BJ (cell line): ENCODE measurements around the gene PCDH11X. TPM values are rescaled to one million over a fixed set of nuclear protein-coding genes. Genes with fewer than 3 reads are reported as not detected.
"Not testable (repeated sequence)": the region's sequence is repeated elsewhere in the genome, so short reads cannot be mapped to it uniquely, and the experiment has no call there.

Source experiments
- CTCF ChIA-PET: fragments of 350-600 bp; formaldehyde crosslinking; extraction: SDS; loops from one replicate; lab custom pipeline; 2021; ENCODE audit warnings: antibody characterized with exemption, inconsistent platforms; lab: Yijun Ruan, JAX
- POLR2A ChIA-PET: fragments of 300-600 bp; sonication (Branson Sonifier 250); formaldehyde crosslinking; extraction: SDS; loops from one replicate; lab custom pipeline; 2021; ENCODE audit warnings: antibody characterized with exemption; lab: Charles Lee
- DNase-seq: peaks from one replicate; pipeline ENCODE4 v3.0.0-alpha.2; 2011; ENCODE audit warnings: low read depth
- H3K27me3 ChIP-seq: 2 replicates; pipeline ENCODE4 v1.6.0; 2011; ENCODE audit warnings: low read length; ENCODE audit not compliant: control insufficient read depth, insufficient read depth
- H3K36me3 ChIP-seq: 2 replicates; pipeline ENCODE4 v1.5.1; 2011; ENCODE audit warnings: low read length; ENCODE audit not compliant: control insufficient read depth, insufficient read depth
- H3K4me3 ChIP-seq: 2 replicates; pipeline ENCODE4 v1.5.1; 2011; ENCODE audit warnings: low read depth, mild to moderate bottlenecking, control low read depth, low read length
- polyA minus RNA-seq: library from RNA; depleted of rRNA, polyadenylated mRNA; stranded (reverse); fragments of >200 nt; gene quantifications from 2 replicates; pipeline ENCODE4 v1.2.3, GENCODE V29; 2011; rRNA and poly(A)+ RNA removed
- polyA plus RNA-seq: library from polyadenylated mRNA; depleted of rRNA; stranded (reverse); fragments of >200 nt; gene quantifications from 2 replicates; pipeline ENCODE4 v1.2.3, GENCODE V29; 2011; rRNA removed

The PCDH11X gene, protein sequence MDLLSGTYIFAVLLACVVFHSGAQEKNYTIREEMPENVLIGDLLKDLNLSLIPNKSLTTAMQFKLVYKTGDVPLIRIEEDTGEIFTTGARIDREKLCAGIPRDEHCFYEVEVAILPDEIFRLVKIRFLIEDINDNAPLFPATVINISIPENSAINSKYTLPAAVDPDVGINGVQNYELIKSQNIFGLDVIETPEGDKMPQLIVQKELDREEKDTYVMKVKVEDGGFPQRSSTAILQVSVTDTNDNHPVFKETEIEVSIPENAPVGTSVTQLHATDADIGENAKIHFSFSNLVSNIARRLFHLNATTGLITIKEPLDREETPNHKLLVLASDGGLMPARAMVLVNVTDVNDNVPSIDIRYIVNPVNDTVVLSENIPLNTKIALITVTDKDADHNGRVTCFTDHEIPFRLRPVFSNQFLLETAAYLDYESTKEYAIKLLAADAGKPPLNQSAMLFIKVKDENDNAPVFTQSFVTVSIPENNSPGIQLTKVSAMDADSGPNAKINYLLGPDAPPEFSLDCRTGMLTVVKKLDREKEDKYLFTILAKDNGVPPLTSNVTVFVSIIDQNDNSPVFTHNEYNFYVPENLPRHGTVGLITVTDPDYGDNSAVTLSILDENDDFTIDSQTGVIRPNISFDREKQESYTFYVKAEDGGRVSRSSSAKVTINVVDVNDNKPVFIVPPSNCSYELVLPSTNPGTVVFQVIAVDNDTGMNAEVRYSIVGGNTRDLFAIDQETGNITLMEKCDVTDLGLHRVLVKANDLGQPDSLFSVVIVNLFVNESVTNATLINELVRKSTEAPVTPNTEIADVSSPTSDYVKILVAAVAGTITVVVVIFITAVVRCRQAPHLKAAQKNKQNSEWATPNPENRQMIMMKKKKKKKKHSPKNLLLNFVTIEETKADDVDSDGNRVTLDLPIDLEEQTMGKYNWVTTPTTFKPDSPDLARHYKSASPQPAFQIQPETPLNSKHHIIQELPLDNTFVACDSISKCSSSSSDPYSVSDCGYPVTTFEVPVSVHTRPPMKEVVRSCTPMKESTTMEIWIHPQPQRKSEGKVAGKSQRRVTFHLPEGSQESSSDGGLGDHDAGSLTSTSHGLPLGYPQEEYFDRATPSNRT (N-terminal part only)
- not detected in 2 replicates for polyA plus RNA-seq
- not detected in 2 replicates for polyA minus RNA-seq

DNA sequence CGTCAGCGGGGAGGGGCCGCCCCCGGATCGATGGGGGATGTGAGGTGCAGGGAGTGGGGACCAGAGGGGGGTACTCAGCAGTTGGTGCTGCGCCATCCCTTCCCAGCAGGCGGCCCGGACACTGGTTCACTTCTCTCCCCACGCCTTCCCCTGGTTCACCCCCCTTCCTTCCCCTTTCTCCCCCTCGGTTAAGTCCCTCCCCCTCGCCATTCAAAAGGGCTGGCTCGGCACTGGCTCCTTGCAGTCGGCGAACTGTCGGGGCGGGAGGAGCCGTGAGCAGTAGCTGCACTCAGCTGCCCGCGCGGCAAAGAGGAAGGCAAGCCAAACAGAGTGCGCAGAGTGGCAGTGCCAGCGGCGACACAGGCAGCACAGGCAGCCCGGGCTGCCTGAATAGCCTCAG lies at the start of gene PCDH11X:
PCDH11X (plus strand) TSS at position 241 of the 400 bp plus-strand sequence. CDS start 56,130 bp downstream, outside the sequence.
- H3K4me3 ChIP-seq, DNase-seq, POLR2A ChIA-PET, H3K36me3 ChIP-seq, CTCF ChIA-PET, H3K27me3 ChIP-seq: not testable (repeated sequence)

DNA sequence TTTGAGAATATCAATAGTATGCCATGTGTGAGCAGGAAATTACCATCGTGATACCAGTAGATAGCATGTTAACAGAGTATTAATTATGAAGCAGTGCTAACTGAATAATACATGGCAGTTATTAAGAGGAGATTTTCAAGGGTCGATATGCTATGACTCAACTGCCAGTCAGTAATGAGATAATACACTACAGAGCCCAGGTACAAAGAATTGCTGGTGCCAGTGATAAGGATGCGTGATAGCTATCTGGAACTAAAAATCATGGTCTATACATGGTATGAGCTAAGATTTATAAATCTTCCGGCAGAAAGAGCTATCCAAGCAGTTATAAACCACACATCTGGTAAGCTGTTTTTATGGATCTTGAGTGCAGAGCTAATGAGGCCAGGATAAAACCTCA lies 31.7 kb upstream of the PCDH11X start:
- CTCF ChIA-PET, H3K27me3 ChIP-seq, POLR2A ChIA-PET, H3K4me3 ChIP-seq, DNase-seq, H3K36me3 ChIP-seq: not testable (repeated sequence)

DNA sequence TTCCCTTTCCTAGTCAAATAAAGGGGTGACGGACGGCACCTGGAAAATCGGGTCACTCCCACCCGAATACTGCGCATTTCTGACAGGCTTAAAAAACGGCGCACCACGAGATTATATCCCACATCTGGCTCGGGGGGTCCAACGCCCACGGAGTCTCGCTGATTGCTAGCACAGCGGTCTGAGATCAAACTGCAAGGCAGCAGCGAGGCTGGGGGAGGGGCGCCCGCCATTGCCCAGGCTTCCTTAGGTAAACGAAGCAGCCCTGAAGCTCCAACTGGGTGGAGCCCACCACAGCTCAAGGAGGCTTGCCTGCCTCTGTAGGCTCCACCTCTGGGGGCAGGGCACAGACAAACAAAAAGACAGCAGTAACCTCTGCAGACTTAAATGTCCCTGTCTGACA lies 26.2 kb upstream of the PCDH11X start:
- CTCF ChIA-PET, POLR2A ChIA-PET, H3K27me3 ChIP-seq, H3K36me3 ChIP-seq, H3K4me3 ChIP-seq, DNase-seq: not testable (repeated sequence)

DNA sequence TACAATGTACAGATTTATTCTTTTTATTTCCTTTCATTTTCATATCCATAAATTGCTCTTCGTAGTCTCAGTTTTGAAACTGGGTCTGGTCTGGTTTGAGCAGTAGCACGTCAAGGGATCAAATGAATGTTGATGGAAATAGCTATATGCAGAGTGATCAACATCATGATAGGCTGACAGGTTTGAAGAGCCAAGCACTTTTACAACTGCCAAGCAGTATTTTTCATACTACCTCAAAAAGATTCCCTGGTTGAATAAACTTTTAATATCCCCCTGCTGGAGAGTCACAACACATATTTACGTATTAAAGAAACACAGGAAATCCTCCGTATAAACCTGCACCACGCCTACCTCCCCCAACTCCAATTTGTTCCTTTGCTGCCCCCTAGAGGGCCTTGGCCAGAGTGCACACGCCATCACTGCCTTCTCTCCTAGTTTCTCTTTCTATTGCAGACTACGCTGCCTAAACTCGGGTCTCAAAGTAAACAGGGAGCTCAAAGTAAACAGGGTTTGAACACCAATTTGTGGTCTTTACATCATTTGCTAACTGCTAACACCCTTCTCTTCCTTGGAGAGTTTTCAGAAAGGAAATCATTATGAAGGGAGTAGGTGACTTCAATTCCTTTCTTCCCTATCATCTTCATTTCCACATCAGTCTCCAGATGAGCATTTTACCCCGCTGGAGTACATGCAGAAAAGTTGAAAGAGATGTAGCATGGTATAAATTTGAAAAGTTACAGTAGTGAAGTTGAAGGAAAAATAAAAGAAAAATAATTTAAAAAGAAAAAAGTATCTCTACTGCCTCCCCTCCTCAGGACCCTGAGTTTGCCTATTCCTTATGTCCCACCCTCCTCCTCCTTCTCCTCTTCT lies 8.3 kb upstream of the PCDH11X start:
- CTCF ChIA-PET, DNase-seq, H3K36me3 ChIP-seq, H3K27me3 ChIP-seq, H3K4me3 ChIP-seq, POLR2A ChIA-PET: not testable (repeated sequence)

DNA sequence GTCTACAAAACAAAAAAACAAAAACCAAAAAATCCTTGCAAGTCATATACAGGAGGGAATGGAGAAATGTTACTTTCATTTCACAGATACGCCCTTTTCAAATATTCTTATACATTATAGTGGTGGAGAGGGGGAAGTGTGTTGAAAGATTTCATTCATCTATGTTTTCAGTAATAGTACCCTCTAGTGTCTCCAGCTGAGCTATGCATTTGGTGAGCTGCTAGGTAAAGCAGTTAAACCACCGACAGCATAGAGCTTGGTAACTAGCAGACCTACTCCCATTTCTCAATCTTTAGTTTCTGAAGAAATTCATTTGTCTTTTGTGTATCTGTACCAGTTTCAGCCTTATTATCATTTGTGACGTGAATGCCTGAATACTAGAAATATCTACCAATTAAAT lies 5.2 kb upstream of the PCDH11X start:
- H3K4me3 ChIP-seq, POLR2A ChIA-PET, H3K36me3 ChIP-seq, H3K27me3 ChIP-seq, CTCF ChIA-PET, DNase-seq: not testable (repeated sequence)

DNA sequence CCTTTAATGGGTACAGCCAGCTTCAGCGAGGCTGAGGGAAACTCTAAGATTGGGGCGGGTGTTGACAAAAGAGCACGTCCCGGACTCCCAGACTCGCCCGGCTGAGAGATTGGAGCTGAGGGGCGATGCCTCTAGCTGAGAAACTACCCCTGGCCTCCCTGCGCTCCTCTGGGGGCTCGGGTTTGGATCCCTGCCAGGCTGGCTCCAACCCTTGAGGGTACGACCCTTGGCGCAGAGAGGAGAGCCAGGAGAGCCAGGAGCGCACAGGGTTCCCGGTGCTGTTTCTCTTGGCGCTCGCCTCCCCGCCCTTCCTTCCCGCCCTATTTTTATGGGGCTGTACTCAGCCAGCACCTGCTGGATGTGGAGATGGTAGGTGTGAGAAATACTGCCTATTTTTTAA lies 833 bp downstream of the PCDH11X start:
- DNase-seq, POLR2A ChIA-PET, H3K36me3 ChIP-seq, CTCF ChIA-PET, H3K27me3 ChIP-seq, H3K4me3 ChIP-seq: not testable (repeated sequence)

DNA sequence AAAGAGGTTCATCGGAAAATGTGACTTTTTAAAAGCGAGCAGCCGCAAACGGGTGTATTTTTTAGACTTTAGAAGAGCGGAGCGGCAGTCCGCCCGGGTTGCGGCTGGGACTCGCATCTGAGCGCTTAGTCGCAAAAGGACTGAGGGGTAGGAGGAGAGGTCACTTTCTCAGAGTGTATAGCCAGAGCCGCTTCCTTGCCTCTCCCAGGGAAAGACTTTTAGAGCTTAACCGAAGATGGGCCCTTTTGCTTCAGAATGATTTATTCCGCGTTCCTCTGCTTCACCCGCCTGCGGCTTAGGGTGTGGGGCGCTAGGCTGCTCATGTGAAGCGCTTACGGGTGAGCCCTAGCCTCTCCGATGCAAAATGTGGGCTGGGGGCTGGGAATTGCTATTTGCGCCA lies 1.5 kb downstream of the PCDH11X start:
- CTCF ChIA-PET, H3K4me3 ChIP-seq, POLR2A ChIA-PET, H3K36me3 ChIP-seq, H3K27me3 ChIP-seq, DNase-seq: not testable (repeated sequence)

DNA sequence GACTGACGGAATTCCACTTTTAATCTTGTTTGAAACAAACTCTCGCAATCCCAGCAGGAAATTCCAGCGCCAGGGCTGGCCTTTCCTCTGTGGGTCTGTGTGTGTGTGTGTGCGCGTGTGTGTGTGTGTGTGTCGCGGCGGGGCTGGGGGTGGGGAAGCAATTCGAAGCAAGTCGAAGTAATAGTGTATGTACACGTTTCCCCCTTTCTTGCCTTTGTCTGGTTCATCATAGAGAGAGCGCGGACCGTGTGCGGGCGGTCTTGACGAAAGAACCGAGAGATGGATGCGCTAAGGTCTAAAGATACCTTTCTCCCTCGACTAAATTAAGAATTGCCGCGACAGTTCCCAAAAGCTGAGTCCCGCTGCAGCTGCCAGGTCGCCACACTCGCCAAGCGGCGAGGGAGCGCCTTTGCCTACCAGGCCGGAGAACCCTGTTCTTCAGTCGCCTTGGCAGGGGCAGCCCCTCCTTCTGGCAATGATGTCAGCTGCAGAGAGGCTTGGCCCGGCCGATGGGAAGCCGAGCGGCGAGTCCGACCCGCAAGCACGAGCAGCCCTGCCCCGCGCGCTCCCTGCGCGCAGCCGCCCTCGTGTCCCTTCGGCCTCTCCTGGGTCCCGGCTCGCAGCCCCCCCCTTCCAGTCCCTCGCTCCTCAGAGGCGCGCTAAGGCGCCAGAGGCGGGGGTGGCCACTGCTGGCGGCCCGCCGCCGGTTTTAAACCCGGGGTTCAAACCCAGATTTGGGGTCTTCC lies 2.6 kb downstream of the PCDH11X start:
- POLR2A ChIA-PET, CTCF ChIA-PET, H3K36me3 ChIP-seq, DNase-seq, H3K27me3 ChIP-seq, H3K4me3 ChIP-seq: not testable (repeated sequence)

DNA sequence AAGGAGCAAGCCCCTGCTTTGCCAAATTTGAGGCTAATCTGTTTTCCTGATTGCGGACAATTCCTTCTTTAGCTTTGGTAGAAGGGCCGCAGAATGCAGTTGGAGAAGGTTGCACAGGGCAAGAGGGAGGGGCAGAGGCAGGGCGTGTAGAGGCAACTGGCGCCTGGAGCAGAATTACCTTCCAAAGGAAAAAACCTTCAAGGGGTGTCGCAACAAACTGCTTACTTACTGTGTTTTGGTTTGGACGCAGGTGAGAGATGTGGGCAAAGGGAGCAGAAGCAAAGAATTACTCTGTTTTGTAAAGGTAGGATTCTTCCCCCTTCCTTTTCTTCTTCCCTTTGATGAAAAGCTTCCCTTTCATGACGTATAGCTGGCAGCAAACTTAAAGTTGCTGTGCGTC lies 3.6 kb downstream of the PCDH11X start:
- DNase-seq, H3K36me3 ChIP-seq, H3K4me3 ChIP-seq, H3K27me3 ChIP-seq, POLR2A ChIA-PET, CTCF ChIA-PET: not testable (repeated sequence)

DNA sequence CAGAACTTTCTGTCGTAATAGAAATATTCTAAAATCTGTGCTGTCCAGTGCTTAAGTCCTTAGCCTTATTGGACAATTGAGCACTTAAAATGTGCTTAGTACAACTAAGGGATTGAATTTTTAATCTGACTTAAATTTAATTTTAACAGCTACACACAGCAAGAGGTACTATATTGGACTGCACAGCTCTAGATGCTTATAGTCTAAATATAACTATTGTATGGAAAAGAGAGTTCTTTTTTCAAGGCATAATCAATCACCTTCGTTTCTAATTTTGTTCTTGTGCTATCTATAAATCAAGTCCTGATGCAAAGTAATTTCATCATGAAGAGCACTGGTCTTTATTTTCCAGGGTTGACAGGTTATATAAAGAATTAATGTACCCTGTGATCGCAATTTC lies 38.4 kb downstream of the PCDH11X start:
- H3K36me3 ChIP-seq, H3K27me3 ChIP-seq, POLR2A ChIA-PET, CTCF ChIA-PET, H3K4me3 ChIP-seq, DNase-seq: not testable (repeated sequence)

DNA sequence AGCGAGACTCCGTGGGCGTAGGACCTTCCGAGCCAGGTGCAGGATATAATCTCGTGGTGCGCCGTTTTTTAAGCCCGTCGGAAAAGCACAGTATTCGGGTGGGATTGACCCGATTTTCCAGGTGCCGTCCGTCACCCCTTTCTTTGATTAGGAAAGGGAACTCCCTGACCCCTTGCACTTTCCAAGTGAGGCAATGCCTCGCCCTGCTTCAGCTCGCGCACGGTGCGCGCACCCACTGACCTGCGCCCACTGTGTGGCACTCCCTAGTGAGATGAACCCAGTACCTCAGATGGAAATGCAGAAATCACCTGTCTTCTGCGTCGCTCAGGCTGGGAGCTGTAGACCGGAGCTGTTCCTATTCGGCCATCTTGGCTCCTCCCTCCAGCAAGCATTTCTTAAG lies 46.1 kb downstream of the PCDH11X start:
- CTCF ChIA-PET, POLR2A ChIA-PET, DNase-seq, H3K4me3 ChIP-seq, H3K36me3 ChIP-seq, H3K27me3 ChIP-seq: not testable (repeated sequence)
